ENCODE results near the gene SUMF1.

DNA sequence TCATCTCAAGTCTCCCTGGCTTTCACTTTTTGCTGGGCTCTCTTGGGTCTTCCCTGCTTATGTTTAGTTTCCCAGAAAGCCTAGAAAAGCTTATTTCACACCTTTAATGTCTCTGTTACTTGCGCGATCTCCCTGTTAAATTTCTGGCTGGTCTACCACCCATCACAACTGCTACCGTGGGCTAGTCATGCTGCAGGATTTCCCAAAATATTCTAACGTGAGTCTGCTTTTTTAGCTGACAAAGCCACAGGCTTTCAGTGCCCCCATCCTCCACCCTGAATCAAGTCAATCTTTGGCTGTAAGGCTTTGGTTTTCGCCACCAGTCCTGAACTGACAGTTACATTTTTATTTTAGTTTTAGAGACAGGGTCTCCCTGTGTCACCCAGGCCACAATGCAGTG is 74.1 kb downstream of the SUMF1 start:
- TF ChIP-seq, protein P1, sequence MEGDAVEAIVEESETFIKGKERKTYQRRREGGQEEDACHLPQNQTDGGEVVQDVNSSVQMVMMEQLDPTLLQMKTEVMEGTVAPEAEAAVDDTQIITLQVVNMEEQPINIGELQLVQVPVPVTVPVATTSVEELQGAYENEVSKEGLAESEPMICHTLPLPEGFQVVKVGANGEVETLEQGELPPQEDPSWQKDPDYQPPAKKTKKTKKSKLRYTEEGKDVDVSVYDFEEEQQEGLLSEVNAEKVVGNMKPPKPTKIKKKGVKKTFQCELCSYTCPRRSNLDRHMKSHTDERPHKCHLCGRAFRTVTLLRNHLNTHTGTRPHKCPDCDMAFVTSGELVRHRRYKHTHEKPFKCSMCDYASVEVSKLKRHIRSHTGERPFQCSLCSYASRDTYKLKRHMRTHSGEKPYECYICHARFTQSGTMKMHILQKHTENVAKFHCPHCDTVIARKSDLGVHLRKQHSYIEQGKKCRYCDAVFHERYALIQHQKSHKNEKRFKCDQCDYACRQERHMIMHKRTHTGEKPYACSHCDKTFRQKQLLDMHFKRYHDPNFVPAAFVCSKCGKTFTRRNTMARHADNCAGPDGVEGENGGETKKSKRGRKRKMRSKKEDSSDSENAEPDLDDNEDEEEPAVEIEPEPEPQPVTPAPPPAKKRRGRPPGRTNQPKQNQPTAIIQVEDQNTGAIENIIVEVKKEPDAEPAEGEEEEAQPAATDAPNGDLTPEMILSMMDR (IDR thresholded peaks at IDR 0.05), result no peak
- no peak for TF ChIP-seq POLR2A (IDR thresholded peaks at IDR 0.05)
